ENCODE measurements around the gene EZR. TPM values are rescaled to one million over a fixed set of nuclear protein-coding genes. Genes with fewer than 3 reads are reported as not detected.

The EZR gene
- total and polyA plus RNA-seq, 9 of the 15 experiments (the other 6 are each of a cell fraction or from before 2014, with no cell fraction given), result 36.5 to 162 (median 104) TPM

DNA sequence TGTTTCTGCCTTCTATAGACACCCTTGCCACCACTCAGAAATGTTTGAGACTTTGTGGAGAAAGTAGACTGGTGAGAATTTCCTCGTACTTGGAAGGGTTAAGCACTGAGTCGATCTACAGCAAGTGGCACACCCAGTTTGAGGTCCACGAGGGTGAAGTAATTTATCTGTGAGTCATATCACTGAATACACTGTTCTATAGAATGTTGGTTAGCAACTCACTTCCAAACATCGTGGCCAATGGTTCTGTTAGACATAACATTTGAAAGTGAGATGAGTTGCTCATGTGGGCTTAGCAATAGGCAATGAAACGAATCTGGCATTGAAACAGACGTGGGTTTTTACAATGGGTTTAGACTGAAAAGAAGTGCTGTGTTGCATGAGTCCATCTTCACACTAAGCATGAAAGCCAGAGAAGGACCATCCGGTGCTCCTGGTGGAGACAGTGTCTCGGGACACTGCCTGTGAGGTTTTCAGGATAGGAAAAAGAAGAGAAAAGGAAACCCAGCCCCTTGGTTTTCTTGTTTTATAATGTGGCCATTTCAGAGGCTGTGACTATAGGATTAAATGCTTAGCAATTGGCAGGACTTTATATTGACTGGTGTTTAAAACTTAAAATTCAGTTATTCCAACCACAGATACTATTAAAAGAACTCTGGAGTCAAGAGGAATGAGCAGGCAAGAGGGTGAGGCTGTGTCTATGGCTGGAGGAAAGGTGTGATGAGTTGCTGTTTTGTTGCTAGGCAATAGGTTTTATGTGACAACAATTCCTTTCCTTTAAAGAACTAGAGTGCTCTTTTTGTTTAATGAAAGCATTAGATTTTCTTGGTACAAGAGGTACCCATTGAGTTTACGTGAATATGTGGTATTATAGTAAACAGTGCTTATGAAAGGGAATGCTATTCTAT is 31.0 kb upstream of the EZR start (continued):
- TF ChIP-seq GATAD2B (IDR thresholded peaks at IDR 0.05; ENCODE audit: borderline replicate concordance), result 0 out of 2 replicates have a peak, but pooled peaks have one; percentile 36
- TF ChIP-seq ZNF124 (CRISPR knock-in tag; IDR thresholded peaks at IDR 0.05), result no peak
- TF ChIP-seq ZNF311 (CRISPR knock-in tag; IDR thresholded peaks at IDR 0.05), result no peak
- TF ChIP-seq KAT8 (IDR thresholded peaks at IDR 0.05; ENCODE audit: low read depth), result no peak
- TF ChIP-seq MEF2A (IDR thresholded peaks at IDR 0.05; ENCODE audit: control insufficient read depth, low read depth, low read length), result no peak
- no peak for TF ChIP-seq KLF16 (IDR thresholded peaks at IDR 0.05)
- TF ChIP-seq, protein P1, sequence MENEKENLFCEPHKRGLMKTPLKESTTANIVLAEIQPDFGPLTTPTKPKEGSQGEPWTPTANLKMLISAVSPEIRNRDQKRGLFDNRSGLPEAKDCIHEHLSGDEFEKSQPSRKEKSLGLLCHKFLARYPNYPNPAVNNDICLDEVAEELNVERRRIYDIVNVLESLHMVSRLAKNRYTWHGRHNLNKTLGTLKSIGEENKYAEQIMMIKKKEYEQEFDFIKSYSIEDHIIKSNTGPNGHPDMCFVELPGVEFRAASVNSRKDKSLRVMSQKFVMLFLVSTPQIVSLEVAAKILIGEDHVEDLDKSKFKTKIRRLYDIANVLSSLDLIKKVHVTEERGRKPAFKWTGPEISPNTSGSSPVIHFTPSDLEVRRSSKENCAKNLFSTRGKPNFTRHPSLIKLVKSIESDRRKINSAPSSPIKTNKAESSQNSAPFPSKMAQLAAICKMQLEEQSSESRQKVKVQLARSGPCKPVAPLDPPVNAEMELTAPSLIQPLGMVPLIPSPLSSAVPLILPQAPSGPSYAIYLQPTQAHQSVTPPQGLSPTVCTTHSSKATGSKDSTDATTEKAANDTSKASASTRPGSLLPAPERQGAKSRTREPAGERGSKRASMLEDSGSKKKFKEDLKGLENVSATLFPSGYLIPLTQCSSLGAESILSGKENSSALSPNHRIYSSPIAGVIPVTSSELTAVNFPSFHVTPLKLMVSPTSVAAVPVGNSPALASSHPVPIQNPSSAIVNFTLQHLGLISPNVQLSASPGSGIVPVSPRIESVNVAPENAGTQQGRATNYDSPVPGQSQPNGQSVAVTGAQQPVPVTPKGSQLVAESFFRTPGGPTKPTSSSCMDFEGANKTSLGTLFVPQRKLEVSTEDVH (IDR thresholded peaks at IDR 0.05; ENCODE audit: low read depth, partially characterized antibody), result no peak
- TF ChIP-seq ZNF232 (CRISPR knock-in tag; IDR thresholded peaks at IDR 0.05), result no peak
- TF ChIP-seq ZNF431 (CRISPR knock-in tag; IDR thresholded peaks at IDR 0.05), result no peak
- no peak for TF ChIP-seq DIDO1 (tag; IDR thresholded peaks at IDR 0.05; ENCODE audit: low read depth)
- no peak for TF ChIP-seq THRB (CRISPR knock-in tag; conservative IDR thresholded peaks at IDR 0.05)
- TF ChIP-seq KDM5B (IDR thresholded peaks at IDR 0.05; ENCODE audit: insufficient replicate concordance, low read depth, low read length), result no peak
- no peak for TF ChIP-seq RBM15 (IDR thresholded peaks at IDR 0.05; ENCODE audit: insufficient read depth, low read length)
- TF ChIP-seq SMARCA5 (IDR thresholded peaks at IDR 0.05), result no peak
- TF ChIP-seq ETV5 (CRISPR knock-in tag; IDR thresholded peaks at IDR 0.05; ENCODE audit: low read depth), result no peak
- no peak for TF ChIP-seq CHD2 (IDR thresholded peaks at IDR 0.05; ENCODE audit: low read depth, low read length)
- peak; percentile 4 for TF ChIP-seq TBP (optimal IDR thresholded peaks at IDR 0.05; ENCODE audit: low read depth, low read length)
- no peak for TF ChIP-seq SREBF1 (IDR thresholded peaks at IDR 0.05; ENCODE audit: borderline replicate concordance, low read depth, low read length)
- TF ChIP-seq TSC22D4 (tag; IDR thresholded peaks at IDR 0.05), result no peak
- no peak for TF ChIP-seq ZNF561 (CRISPR knock-in tag; conservative IDR thresholded peaks at IDR 0.05)
- TF ChIP-seq ZSCAN29 (IDR thresholded peaks at IDR 0.05), result no peak
- TF ChIP-seq ELK3 (CRISPR knock-in tag; IDR thresholded peaks at IDR 0.05), result no peak
- TF ChIP-seq, protein P2, sequence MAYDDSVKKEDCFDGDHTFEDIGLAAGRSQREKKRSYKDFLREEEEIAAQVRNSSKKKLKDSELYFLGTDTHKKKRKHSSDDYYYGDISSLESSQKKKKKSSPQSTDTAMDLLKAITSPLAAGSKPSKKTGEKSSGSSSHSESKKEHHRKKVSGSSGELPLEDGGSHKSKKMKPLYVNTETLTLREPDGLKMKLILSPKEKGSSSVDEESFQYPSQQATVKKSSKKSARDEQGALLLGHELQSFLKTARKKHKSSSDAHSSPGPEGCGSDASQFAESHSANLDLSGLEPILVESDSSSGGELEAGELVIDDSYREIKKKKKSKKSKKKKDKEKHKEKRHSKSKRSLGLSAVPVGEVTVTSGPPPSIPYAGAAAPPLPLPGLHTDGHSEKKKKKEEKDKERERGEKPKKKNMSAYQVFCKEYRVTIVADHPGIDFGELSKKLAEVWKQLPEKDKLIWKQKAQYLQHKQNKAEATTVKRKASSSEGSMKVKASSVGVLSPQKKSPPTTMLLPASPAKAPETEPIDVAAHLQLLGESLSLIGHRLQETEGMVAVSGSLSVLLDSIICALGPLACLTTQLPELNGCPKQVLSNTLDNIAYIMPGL (CRISPR knock-in tag; IDR thresholded peaks at IDR 0.05), result no peak
